Vagina (tissue), 2 donors: Measurements from ENCODE around the gene PROB1. TPM values are rescaled to one million over a fixed set of nuclear protein-coding genes. Genes with fewer than 3 reads are reported as not detected.
"Not testable (repeated sequence)": the region's sequence is repeated elsewhere in the genome, so short reads cannot be mapped to it uniquely, and the experiment has no call there.

ENCODE experiments used
- DNase-seq, 2 donors: peaks; one replicate each; pipeline ENCODE4 v3.0.0-alpha.2; 2017; ENCODE audit errors: extremely low spot score in 2 of 2
- H3K27ac ChIP-seq: fragments of 200-600 bp; sonication (generic); one replicate; pipeline ENCODE4 v1.5.1; 2019
- H3K27me3 ChIP-seq: fragments of 200-600 bp; sonication (generic); one replicate; pipeline ENCODE4 v1.5.1; 2019
- H3K36me3 ChIP-seq, 2 donors: fragments of 200-600 bp; sonication (generic); one replicate each; pipeline ENCODE4 v1.5.1; 2017 to 2019
- H3K4me1 ChIP-seq: fragments of 200-600 bp; sonication (generic); one replicate; pipeline ENCODE4 v1.5.1; 2019
- H3K4me3 ChIP-seq, 2 donors: fragments of 200-600 bp; sonication (generic); 1 replicate in 1 of 2; 2 replicates in 1 of 2; pipeline ENCODE4 v1.5.1; 2016 to 2019
- H3K9me3 ChIP-seq: fragments of 200-600 bp; sonication (generic); one replicate; pipeline ENCODE4 v1.5.1; 2019
- CTCF ChIP-seq, 3 experiments: fragments of 450-650 bp in 2 of 3; fragments of 200-600 bp in 1 of 3; sonication (generic) in 1 of 3; IDR thresholded peaks; one replicate each; pipeline ENCODE4 v1.5.1; 2017 to 2019; ENCODE audit warnings: antibody characterized with exemption in 3 of 3, mild to moderate bottlenecking in 2 of 3, moderate library complexity in 2 of 3
- POLR2A ChIP-seq, 2 donors: fragments of 450-650 bp; IDR thresholded peaks; one replicate each; pipeline ENCODE4 v1.6.1; 2017; ENCODE audit warnings: antibody characterized with exemption in 2 of 2, mild to moderate bottlenecking in 2 of 2, moderate library complexity in 2 of 2
- POLR2AphosphoS5 ChIP-seq, 2 donors: sonication (generic); formaldehyde crosslinking; IDR thresholded peaks; one replicate each; pipeline ENCODE4 v1.9.0; 2017; ENCODE audit warnings: antibody characterized with exemption in 2 of 2, mild to moderate bottlenecking in 2 of 2, low read depth in 1 of 2; ENCODE audit not compliant: insufficient read depth in 1 of 2
- intact Hi-C: fragments of 100-400 bp; cut with DNase I; formaldehyde crosslinking; loops from one replicate; pipeline ENCODE4 v1.15.1; 2023
- total RNA-seq: library from RNA; depleted of rRNA; stranded (reverse); fragments of >200 nt; gene quantifications from one replicate; pipeline ENCODE4 v1.2.3, GENCODE V29; 2016

The PROB1 gene
- total RNA-seq, 1 donor from 2014 or later: 2.5 TPM

GRCh38 chr5:139413963-139414362, 19.1 kb upstream of the PROB1 start:
- Histone ChIP-seq H3K27me3 (no peaks in the 10 kb centered on the region), H3K27ac (peak overlapping the region; percentile 37), H3K4me3 (no peak overlapping the region), H3K36me3 (no peaks in the 10 kb centered on the region), H3K4me1 (peaks cover 51% of the 10 kb centered on the region), H3K9me3 (no peaks in the 10 kb centered on the region)
- no peak for TF ChIP-seq CTCF (IDR thresholded peaks at IDR 0.05)
- TF ChIP-seq POLR2A (IDR thresholded peaks at IDR 0.05): no peak
- TF ChIP-seq POLR2AphosphoS5 (IDR thresholded peaks at IDR 0.05; ENCODE audit: insufficient read depth in 1 of 2, low read depth in 1 of 2): no peak
- no peak for DNase-seq
- intact Hi-C loops: no loop called here

GRCh38 chr5:139413153-139413552, 18.2 kb upstream of the PROB1 start:
- peaks cover 51% of the 10 kb centered on the region for H3K4me1 ChIP-seq
- intact Hi-C loops: no loop called here
- H3K27ac ChIP-seq: no peak overlapping the region
- no peak for DNase-seq
- H3K27me3 ChIP-seq: no peaks in the 10 kb centered on the region
- no peak overlapping the region for H3K4me3 ChIP-seq
- no peaks in the 10 kb centered on the region for H3K9me3 ChIP-seq
- TF ChIP-seq CTCF (IDR thresholded peaks at IDR 0.05) (no peak), POLR2A (IDR thresholded peaks at IDR 0.05) (no peak), POLR2AphosphoS5 (IDR thresholded peaks at IDR 0.05; ENCODE audit: insufficient read depth in 1 of 2, low read depth in 1 of 2) (no peak)
- no peaks in the 10 kb centered on the region for H3K36me3 ChIP-seq

GRCh38 chr5:139410993-139411828, 16.3 kb upstream of the PROB1 start:
- Histone ChIP-seq H3K27me3 (no peaks in the 10 kb centered on the region), H3K27ac (peak overlapping the region; percentile 73), H3K9me3 (no peaks in the 10 kb centered on the region), H3K36me3 (no peaks in the 10 kb centered on the region), H3K4me1 (peaks cover 34% of the 10 kb centered on the region), H3K4me3 (no peak overlapping the region)
- TF ChIP-seq CTCF (IDR thresholded peaks at IDR 0.05) (no peak), POLR2A (IDR thresholded peaks at IDR 0.05) (no peak), POLR2AphosphoS5 (IDR thresholded peaks at IDR 0.05; ENCODE audit: insufficient read depth in 1 of 2, low read depth in 1 of 2) (no peak)
- intact Hi-C loops: no loop called here
- no peak for DNase-seq

GRCh38 chr5:139410121-139410992, 15.5 kb upstream of the PROB1 start:
- H3K27ac ChIP-seq: peak overlapping the region; percentile 73
- peaks cover 25% of the 10 kb centered on the region for H3K4me1 ChIP-seq
- H3K36me3 ChIP-seq: no peaks in the 10 kb centered on the region
- TF ChIP-seq POLR2AphosphoS5 (IDR thresholded peaks at IDR 0.05; ENCODE audit: insufficient read depth in 1 of 2, low read depth in 1 of 2) (no peak), POLR2A (IDR thresholded peaks at IDR 0.05) (no peak), CTCF (IDR thresholded peaks at IDR 0.05) (no peak)
- no peak overlapping the region for H3K4me3 ChIP-seq
- intact Hi-C loops: no loop called here
- no peaks in the 10 kb centered on the region for H3K9me3 ChIP-seq
- no peak for DNase-seq
- no peaks in the 10 kb centered on the region for H3K27me3 ChIP-seq

GRCh38 chr5:139409116-139409515, 14.2 kb upstream of the PROB1 start:
- H3K4me3 ChIP-seq, DNase-seq, H3K9me3 ChIP-seq, H3K27me3 ChIP-seq, intact Hi-C loops, H3K27ac ChIP-seq, H3K36me3 ChIP-seq: not testable (repeated sequence)
- H3K4me1 ChIP-seq: peaks cover 22% of the 10 kb centered on the region
